Measurements from ENCODE around the gene MUC6.

The MUC6 gene

GRCh38 chr11:1051356-1052132 lies 15.0 kb upstream of the MUC6 start:
- DNase-seq, result no peak

GRCh38 chr11:1050581-1051355 lies 14.2 kb upstream of the MUC6 start:
- peak; percentile 34 for DNase-seq

GRCh38 chr11:1049911-1050580 lies 13.5 kb upstream of the MUC6 start:
- DNase-seq, result no peak

- no peak for DNase-seq
Observed at GRCh38 chr11:1049431-1049891, 12.9 kb upstream of the MUC6 start.

GRCh38 chr11:1049071-1049405 lies 12.5 kb upstream of the MUC6 start:
- no peak for DNase-seq

- no peak for DNase-seq
Observed at GRCh38 chr11:1048375-1049070, 12.0 kb upstream of the MUC6 start.

DNA sequence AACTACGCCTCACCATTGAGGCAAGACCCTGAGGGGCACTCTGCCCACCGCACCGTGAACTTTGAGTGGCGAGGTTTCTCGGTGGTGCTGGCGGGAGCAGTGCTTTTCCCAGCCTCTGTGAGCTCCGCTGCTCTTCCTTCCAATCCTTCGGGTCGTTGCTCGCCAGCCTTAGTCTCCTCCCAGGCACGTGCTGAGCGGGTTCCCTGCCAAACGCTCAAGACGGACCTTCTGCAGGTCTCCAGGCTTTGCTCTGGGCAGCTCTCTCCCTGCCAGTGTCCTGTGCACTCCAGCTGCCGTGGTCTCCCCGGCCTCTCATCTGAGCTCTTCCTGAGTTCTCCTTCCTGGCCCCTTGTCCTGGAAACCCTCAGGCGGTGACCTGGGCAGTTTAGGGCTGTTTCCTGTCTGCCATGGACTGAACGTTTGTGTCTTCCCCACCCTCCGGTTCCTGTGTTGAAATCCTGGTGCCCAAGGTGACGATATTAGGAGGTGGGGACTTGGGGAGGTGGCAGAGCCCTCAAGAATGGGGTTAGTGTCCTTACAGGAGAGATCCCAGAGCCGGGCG lies 11.2 kb upstream of the MUC6 start:
- DNase-seq, result no peak

- no peak for DNase-seq
Observed at GRCh38 chr11:1044160-1044559, 7.6 kb upstream of the MUC6 start.

DNA sequence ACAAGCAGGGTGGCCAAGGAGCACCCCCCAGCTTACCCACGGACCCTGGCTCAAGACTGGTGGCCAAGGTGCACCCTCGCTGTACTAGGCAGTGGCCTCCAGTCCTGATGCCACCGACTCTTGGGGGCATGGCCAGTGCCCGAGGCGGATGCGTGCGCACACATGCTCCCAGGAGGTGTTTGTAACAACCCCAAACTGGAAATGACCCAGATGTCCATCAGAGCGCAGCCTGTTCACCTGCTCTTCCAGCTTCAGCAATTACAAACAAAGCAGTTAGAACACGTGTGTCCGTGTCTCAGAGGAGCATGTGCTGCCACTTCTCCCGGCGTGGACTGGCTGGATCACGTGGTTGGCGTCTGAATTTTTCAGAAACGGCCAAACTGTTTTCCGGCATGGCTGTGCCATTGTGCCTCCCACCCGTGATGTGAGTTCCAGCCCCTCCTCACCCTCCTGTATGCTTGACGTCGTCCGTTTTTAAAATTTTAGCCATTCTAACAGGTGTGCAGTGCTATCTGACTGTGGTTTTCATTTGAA lies 7.1 kb upstream of the MUC6 start:
- no peak for DNase-seq

GRCh38 chr11:1042626-1043562 lies 6.4 kb upstream of the MUC6 start:
- DNase-seq, result no peak

- DNase-seq, result no peak
Observed at GRCh38 chr11:1041936-1042608, 5.6 kb upstream of the MUC6 start.

GRCh38 chr11:1041471-1041870 lies 5.0 kb upstream of the MUC6 start:
- DNase-seq, result no peak

DNA sequence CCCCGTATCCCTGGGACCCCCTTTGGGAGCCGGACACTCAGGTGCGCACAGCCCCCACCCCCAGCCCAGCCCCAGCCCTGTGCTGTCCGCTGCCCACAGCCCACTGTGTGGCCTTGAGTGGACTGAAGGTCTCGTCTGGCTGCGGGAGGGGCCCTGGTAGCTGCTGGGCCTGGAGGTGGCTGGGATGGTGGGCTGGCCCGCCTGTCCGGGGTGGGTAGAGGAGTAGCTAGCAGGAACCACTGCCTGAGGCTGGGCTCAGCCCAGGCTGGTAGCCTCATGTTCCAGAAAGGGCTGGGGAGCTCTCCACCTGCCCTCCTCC lies 4.6 kb upstream of the MUC6 start:
- DNase-seq, result no peak

DNA sequence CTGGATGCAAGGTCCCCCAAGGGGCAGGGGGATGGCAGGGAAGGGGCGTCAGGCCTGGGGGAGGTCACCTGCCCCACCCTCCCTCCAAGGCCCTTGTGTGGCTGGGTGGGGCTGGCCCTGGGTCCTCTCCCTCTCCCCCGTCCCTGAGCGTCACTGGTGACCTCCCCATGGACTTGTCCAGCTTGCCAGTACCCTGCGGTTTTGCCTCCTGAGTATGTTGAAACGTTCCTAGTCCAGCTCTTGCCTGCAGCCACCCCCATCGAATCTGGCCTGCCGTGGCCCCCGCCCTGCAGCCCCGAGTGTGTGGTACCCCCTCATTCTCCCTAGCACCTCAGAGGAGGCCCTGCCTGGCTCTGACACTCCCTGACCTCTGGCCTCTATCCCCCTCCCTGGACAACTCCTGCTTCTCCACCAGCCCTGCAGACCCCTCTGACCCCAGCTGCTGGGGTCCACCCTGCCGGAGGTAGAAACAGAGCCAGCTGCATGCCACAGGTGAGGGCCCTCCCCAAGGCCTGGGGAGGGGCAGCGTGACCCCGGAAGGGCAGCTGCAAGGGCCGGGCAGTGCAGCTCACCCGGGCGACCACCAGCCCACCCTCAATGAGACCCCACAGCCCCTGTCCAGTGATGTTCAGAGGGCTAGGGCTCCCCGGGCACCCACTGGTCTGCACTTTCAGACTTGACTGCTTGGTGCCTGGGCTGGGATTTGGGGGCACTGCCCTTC lies 4.1 kb upstream of the MUC6 start:
- peak; percentile 5 for DNase-seq

GRCh38 chr11:1039481-1040427 lies 3.2 kb upstream of the MUC6 start:
- DNase-seq, result no peak

GRCh38 chr11:1038921-1039320 lies 2.4 kb upstream of the MUC6 start:
- DNase-seq, result no peak

DNA sequence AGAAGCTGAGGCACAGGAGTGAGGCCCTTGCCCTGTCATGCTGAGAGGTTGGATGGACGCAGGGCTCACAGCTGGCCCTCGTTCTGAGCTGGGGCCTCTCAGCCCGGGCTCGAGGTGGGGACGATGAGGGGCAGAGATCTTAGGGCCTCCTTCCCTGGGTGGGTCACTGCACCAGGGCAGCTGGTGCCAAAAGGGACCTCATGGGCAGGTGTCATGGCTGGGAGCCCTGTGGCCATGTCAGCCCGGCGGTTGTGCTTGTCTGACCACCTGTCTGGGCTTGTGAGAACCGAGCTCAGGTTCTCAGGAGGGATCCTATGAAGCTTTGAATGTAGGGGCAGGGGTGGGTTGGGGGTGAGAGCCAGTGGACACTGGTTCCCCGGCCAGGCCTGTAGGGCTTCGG lies 1.8 kb upstream of the MUC6 start:
- no peak for DNase-seq

- no peak for DNase-seq
Observed at GRCh38 chr11:1037506-1038055, 1.1 kb upstream of the MUC6 start.

- no peak for DNase-seq
Observed at GRCh38 chr11:1036931-1037330, 413 bp upstream of the MUC6 start.

Data from HCEC 1CT (cell line).